Liver (tissue), 9 donors: ENCODE measurements around the gene LIMS1. TPM values are rescaled to one million over a fixed set of nuclear protein-coding genes. Genes with fewer than 3 reads are reported as not detected.

ENCODE experiments used
- DNase-seq: peaks from one replicate; pipeline ENCODE4 v3.0.0-alpha.2; 2017; ENCODE audit warnings: low spot score
- H3K27ac ChIP-seq, 2 donors: one replicate each; pipeline ENCODE4 v1.7.0; 2013; ENCODE audit warnings: inconsistent platforms in 2 of 2, low read length in 2 of 2, control low read depth in 1 of 2, low read depth in 1 of 2, mild to moderate bottlenecking in 1 of 2
- H3K27me3 ChIP-seq, 4 donors: one replicate each; pipeline versions ENCODE4 v1.6.1 to v1.7.0; 2013; ENCODE audit warnings: low read length in 3 of 4, inconsistent platforms in 1 of 4, mild to moderate bottlenecking in 1 of 4, moderate library complexity in 1 of 4; ENCODE audit not compliant: control insufficient read depth in 4 of 4, insufficient read depth in 4 of 4
- H3K36me3 ChIP-seq, 4 donors: one replicate each; pipeline versions ENCODE4 v1.6.1 to v1.7.0; 2013; ENCODE audit warnings: low read length in 3 of 4, mild to moderate bottlenecking in 3 of 4, low read depth in 1 of 4, moderate library complexity in 1 of 4; ENCODE audit not compliant: control insufficient read depth in 4 of 4, insufficient read depth in 3 of 4
- H3K4me1 ChIP-seq, 4 donors: one replicate each; pipeline versions ENCODE4 v1.6.1 to v1.7.0; 2013; ENCODE audit warnings: low read length in 3 of 4, mild to moderate bottlenecking in 3 of 4, moderate library complexity in 1 of 4; ENCODE audit not compliant: control insufficient read depth in 4 of 4, insufficient read depth in 4 of 4
- H3K4me3 ChIP-seq, 3 donors: one replicate each; pipeline versions ENCODE4 v1.6.1 to v1.7.0; 2013; ENCODE audit warnings: low read length in 3 of 3, control low read depth in 1 of 3, low read depth in 1 of 3, mild to moderate bottlenecking in 1 of 3
- H3K9ac ChIP-seq, 2 donors: one replicate each; pipeline ENCODE4 v1.7.0; 2013; ENCODE audit warnings: low read length in 2 of 2, mild to moderate bottlenecking in 2 of 2, moderate library complexity in 2 of 2, control low read depth in 1 of 2, low read depth in 1 of 2
- H3K9me3 ChIP-seq, 4 donors: one replicate each; pipeline versions ENCODE4 v1.6.1 to v1.7.0; 2013; ENCODE audit warnings: low read length in 3 of 4; ENCODE audit not compliant: control insufficient read depth in 4 of 4
- ATF3 ChIP-seq: IDR thresholded peaks from 2 replicates; pipeline ENCODE4 v1.6.1; 2016; ENCODE audit warnings: antibody characterized with exemption
- CTCF ChIP-seq: fragments of 150-350 bp; IDR thresholded peaks from 2 replicates; pipeline ENCODE4 v1.5.1; 2017; ENCODE audit warnings: improper control_type of control experiment, low read depth, low read length; ENCODE audit not compliant: missing input control
- EGR1 ChIP-seq, 2 donors: IDR thresholded peaks; 2 replicates each; pipeline ENCODE4 v1.6.1; 2016 to 2018; ENCODE audit warnings: antibody characterized with exemption in 2 of 2, low read depth in 2 of 2
- FOXA2 ChIP-seq: IDR thresholded peaks from 2 replicates; pipeline ENCODE4 v1.6.1; 2016; ENCODE audit warnings: antibody characterized with exemption
- GABPA ChIP-seq, 2 donors: IDR thresholded peaks in 1 of 2; conservative IDR thresholded peaks in 1 of 2; 2 replicates each; pipeline ENCODE4 v1.6.1; 2016; ENCODE audit warnings: antibody characterized with exemption in 2 of 2, mild to moderate bottlenecking in 1 of 2, moderate library complexity in 1 of 2
- HNF4A ChIP-seq, 2 donors: conservative IDR thresholded peaks; 2 replicates each; pipeline ENCODE4 v1.6.1; 2016; ENCODE audit warnings: antibody characterized with exemption in 2 of 2, mild to moderate bottlenecking in 2 of 2
- HNF4G ChIP-seq: IDR thresholded peaks from 2 replicates; pipeline ENCODE4 v1.6.1; 2016; ENCODE audit warnings: antibody characterized with exemption
- JUND ChIP-seq, 2 donors: IDR thresholded peaks; 2 replicates each; pipeline ENCODE4 v1.6.1; 2016; ENCODE audit warnings: antibody characterized with exemption in 2 of 2
- NR2F2 ChIP-seq: IDR thresholded peaks from 2 replicates; pipeline ENCODE4 v1.6.1; 2016; ENCODE audit warnings: antibody characterized with exemption
- REST ChIP-seq: IDR thresholded peaks from 2 replicates; pipeline ENCODE4 v1.6.1; 2016; ENCODE audit warnings: antibody characterized with exemption, mild to moderate bottlenecking
- RXRA ChIP-seq, 2 donors: IDR thresholded peaks; 2 replicates each; pipeline ENCODE4 v1.6.1; 2017 to 2018; ENCODE audit warnings: antibody characterized with exemption in 2 of 2, mild to moderate bottlenecking in 1 of 2
- SP1 ChIP-seq: IDR thresholded peaks from 2 replicates; pipeline ENCODE4 v1.6.1; 2018; ENCODE audit warnings: antibody characterized with exemption, mild to moderate bottlenecking
- TAF1 ChIP-seq: conservative IDR thresholded peaks from 2 replicates; pipeline ENCODE4 v1.6.1; 2016; ENCODE audit warnings: antibody characterized with exemption, mild to moderate bottlenecking
- YY1 ChIP-seq: IDR thresholded peaks from 2 replicates; pipeline ENCODE4 v1.6.1; 2016; ENCODE audit warnings: antibody characterized with exemption, mild to moderate bottlenecking
- ZBTB33 ChIP-seq: IDR thresholded peaks from 2 replicates; pipeline ENCODE4 v1.6.1; 2016; ENCODE audit warnings: antibody characterized with exemption
- WGBS: extraction: QIAGEN DNeasy Blood & Tissue Kit; methylation state at CpG from one replicate; pipeline ENCODE4 v1.1.7; 2013; 5-methylcytosine and 5-hydroxymethylcytosine counted together
- polyA plus RNA-seq, 2 donors: library from polyadenylated mRNA; stranded (reverse) in 1 of 2; unstranded in 1 of 2; fragments of 200-250 nt in 1 of 2; fragments of >200 nt in 1 of 2; fragmentation: Nextera tagmentation in 1 of 2; extraction: Ambion mirVana in 1 of 2; gene quantifications; one replicate each; pipeline versions ENCODE4 v1.2.1 to v1.2.3, GENCODE V29; 2013 to 2015
- total RNA-seq, 2 donors: library from RNA; depleted of rRNA; stranded (reverse); fragments of >200 nt; gene quantifications; one replicate each; pipeline ENCODE4 v1.2.3, GENCODE V29; 2014
- donor health status: healthy.
- donor health status: healthy.
- donor health status: healthy.
- donor health status: healthy.
- donor health status: healthy.

The LIMS1 gene
- total and polyA plus RNA-seq, 4 donors, result 10.2 to 37.1 (median 22.1) TPM

- H3K27ac ChIP-seq, result no peak overlapping the region
- no peak overlapping the region for H3K9ac ChIP-seq
- no peak for DNase-seq
- no peak for TF ChIP-seq HNF4G
- no peak for TF ChIP-seq JUND (IDR thresholded peaks at IDR 0.05)
- TF ChIP-seq CTCF, result no peak
- no peak for TF ChIP-seq HNF4A (conservative IDR thresholded peaks at IDR 0.05)
- no peak for TF ChIP-seq REST
- H3K9me3 ChIP-seq, result no peaks in the 10 kb centered on the region
- H3K4me3 ChIP-seq, result no peak overlapping the region
- no peaks in the 10 kb centered on the region for H3K27me3 ChIP-seq
- 91% methylated on average over 4 of the region's 4 CpGs for WGBS
- H3K4me1 ChIP-seq, result peaks cover 0 to 5% (median 0%) of the 10 kb centered on the region in 4 donors
- no peaks in the 10 kb centered on the region for H3K36me3 ChIP-seq
Observed at GRCh38 chr2:108604196-108604595, 69.9 kb downstream of the LIMS1 start.

GRCh38 chr2:108605947-108606346, 71.7 kb downstream of the LIMS1 start:
- Histone ChIP-seq H3K4me3 (no peak overlapping the region), H3K9ac (no peak overlapping the region), H3K9me3 (no peaks in the 10 kb centered on the region), H3K36me3 (no peaks in the 10 kb centered on the region), H3K27ac (no peak overlapping the region), H3K27me3 (no peaks in the 10 kb centered on the region), H3K4me1 (peaks cover 0 to 5% (median 0%) of the 10 kb centered on the region in 4 donors)
- DNase-seq, result no peak
- TF ChIP-seq EGR1 (IDR thresholded peaks at IDR 0.05; ENCODE audit: low read depth in 2 of 2) (no peak), ZBTB33 (no peak), JUND (IDR thresholded peaks at IDR 0.05) (no peak)
- WGBS, result 90% methylated on average over 3 of the region's 3 CpGs

- Histone ChIP-seq H3K4me3 (no peak overlapping the region), H3K4me1 (peaks cover 0 to 2% (median 0%) of the 10 kb centered on the region in 4 donors), H3K27ac (no peak overlapping the region), H3K9ac (no peak overlapping the region), H3K9me3 (no peaks in the 10 kb centered on the region), H3K36me3 (peaks cover 0 to 1% (median 0%) of the 10 kb centered on the region in 4 donors), H3K27me3 (no peaks in the 10 kb centered on the region)
- no peak for DNase-seq
- 90% methylated on average over 3 of the region's 3 CpGs for WGBS
- TF ChIP-seq GABPA (IDR thresholded peaks at IDR 0.05 in 1 of 2, conservative IDR thresholded peaks at IDR 0.05 in 1 of 2), result no peak
- no peak for TF ChIP-seq YY1
- TF ChIP-seq FOXA2, result no peak
- no peak for TF ChIP-seq ATF3
- no peak for TF ChIP-seq SP1
- no peak for TF ChIP-seq RXRA (IDR thresholded peaks at IDR 0.05)
- TF ChIP-seq HNF4G, result no peak
- no peak for TF ChIP-seq HNF4A (conservative IDR thresholded peaks at IDR 0.05)
- TF ChIP-seq NR2F2, result no peak
- no peak for TF ChIP-seq TAF1
- TF ChIP-seq CTCF, result peak; percentile 19
- no peak for TF ChIP-seq ZBTB33
Observed at GRCh38 chr2:108607706-108608301, 73.5 kb downstream of the LIMS1 start.
